ENCODE data around the gene SOX5.

SOX5 gene

GRCh38 chr12:23484238-23484637 lies 465.2 kb downstream of the SOX5 start:
- no peak for DNase-seq (ENCODE audit: low read depth)

DNA sequence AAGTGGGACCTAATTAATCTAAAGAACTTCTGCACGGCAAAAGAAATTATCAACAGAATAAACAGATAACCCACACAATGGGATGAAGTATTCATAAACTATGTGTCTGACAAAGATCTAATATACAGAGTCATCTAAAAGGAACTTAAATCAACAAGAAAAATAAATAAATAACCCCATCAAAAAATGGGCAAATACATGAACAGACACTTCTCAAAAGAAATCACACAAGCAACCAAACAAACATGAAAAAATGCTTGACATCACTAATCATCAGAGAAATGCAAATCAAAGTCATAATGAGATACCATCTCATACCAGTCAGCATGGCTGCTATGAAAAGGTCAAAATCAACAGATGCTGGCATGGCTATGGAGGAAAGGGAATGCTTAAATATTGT lies 466.9 kb downstream of the SOX5 start:
- DNase-seq (ENCODE audit: low read depth): no peak
